ENCODE measurements around the gene FER1L5. TPM values are rescaled to one million over a fixed set of nuclear protein-coding genes. Genes with fewer than 3 reads are reported as not detected.

FER1L5 gene
- total RNA-seq (2022) (0.07 and 0.09 TPM in 2 replicates), Bru-seq, nascent RNA (percentile 11 among the genes with signal in this experiment), BruChase-seq, experiment 1, labeled RNA remaining after a 2-hour chase (percentile 8 among the genes with signal in this experiment), BruChase-seq, experiment 2, labeled RNA remaining after a 6-hour chase (percentile 8 among the genes with signal in this experiment)
- long read RNA-seq = 0 reads

DNA sequence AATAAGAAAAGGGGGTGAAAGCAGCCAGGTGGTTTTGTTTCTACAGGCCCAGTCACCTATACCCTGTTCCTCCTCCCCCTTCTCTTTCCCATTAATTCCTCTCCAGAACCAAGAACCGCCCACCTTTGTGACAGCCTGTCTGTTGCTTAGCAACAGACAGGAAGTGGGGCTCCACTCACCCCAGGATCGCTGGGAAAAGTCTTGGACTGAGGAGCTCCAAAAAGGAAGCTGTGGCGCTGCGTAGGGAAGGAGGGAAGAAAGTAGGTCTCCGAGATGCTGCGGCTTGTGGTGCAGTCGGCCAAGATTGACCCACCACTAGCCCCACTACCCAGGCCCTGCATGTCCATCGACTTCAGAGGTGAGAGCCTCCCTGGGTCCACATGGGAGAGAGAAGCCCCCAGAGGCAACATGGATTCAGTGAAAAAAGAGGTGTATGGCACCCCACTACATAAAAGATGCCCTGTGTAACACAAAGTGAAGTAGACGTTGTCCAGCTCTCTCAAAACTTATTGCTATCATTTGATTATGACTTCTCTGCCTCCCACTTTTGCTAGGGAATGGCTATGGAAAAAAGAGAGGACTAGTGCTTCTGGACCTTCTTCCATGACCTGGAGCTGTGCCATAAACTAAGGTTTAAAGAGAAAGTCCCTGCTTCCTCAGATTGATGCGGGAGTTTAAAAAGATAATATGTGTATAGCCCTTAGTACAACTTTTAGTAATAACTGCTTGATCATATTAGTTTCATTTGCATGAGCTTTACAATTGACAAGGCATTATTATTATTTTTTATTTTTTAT is at the start of gene FER1L5:
Gene FER1L5, plus strand, starts transcription at position 201 of the 797 bp plus-strand sequence. Its CDS starts 73 bp downstream, at position 274.
- no peak within 1 kb of the TSS for H3K4me3 Mint-ChIP-seq (ENCODE audit: unreplicated experiment)
- no TSS peak for BruUV-seq (replicated peaks)
- no peak within 1 kb of the TSS for H3K27ac Mint-ChIP-seq (ENCODE audit: unreplicated experiment)
- H3K4me1 ChIP-seq = no peaks in the 10 kb centered on the region
- peaks cover 6% of the 10 kb centered on the region for H3K36me3 Mint-ChIP-seq (ENCODE audit: insufficient read depth, unreplicated experiment)
- no peak for TF ChIP-seq CTCF (IDR thresholded peaks at IDR 0.05; ENCODE audit: insufficient read depth in 1 of 2, low read depth in 1 of 2, low read length in 1 of 2, severe bottlenecking in 1 of 2, unreplicated experiment in 1 of 2)
- no peaks in the 10 kb centered on the region for H3K9me3 ChIP-seq
- H3K4me1 Mint-ChIP-seq (ENCODE audit: low read depth, unreplicated experiment) = no peaks in the 10 kb centered on the region
- DNase-seq = no peak
- no peaks in the 10 kb centered on the region for H3K36me3 ChIP-seq (ENCODE audit: control insufficient read depth, insufficient read depth, low read length)
- H3K9me3 Mint-ChIP-seq (ENCODE audit: unreplicated experiment) = no peaks in the 10 kb centered on the region
- no peaks in the 10 kb centered on the region for H3K27me3 Mint-ChIP-seq (ENCODE audit: insufficient read depth, unreplicated experiment)
- no peak within 1 kb of the TSS for H3K4me3 ChIP-seq (ENCODE audit: low read depth, low read length)
- intact Hi-C loops (cut with micrococcal nuclease; ENCODE audit: unreplicated experiment) = no loop called here
- POLR2A ChIA-PET = no interaction called here
- H3K27me3 ChIP-seq (replicated peaks; ENCODE audit: control insufficient read depth, insufficient read depth, low read length) = no peaks in the 10 kb centered on the region
- CTCF ChIA-PET = no interaction called here

DNA sequence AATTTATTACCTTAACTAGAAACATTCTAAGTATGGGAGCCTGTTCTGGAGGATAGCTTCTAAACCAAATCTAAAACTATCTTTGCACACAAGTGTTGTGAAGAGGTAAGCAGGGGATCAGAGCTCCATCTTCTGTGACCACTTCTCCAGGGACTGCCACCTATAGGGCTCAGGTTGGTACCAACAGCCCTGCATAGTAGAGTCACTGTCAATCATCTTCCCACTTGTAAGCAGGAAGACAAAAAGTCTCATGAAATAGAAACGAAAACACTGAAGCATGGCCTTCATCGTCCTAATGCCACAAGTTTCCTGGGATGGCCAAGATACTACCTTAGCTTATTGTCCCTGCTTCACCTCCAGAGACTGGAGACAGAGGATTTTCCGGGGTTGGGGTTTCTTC is 48.3 kb upstream of the FER1L5 start:
- Histone ChIP-seq H3K36me3 (ENCODE audit: control insufficient read depth, insufficient read depth, low read length) (0 out of 2 replicates have a peak, but pooled peaks cover 1% of the 10 kb centered on the region), H3K4me3 (ENCODE audit: low read depth, low read length) (no peak overlapping the region), H3K9me3 (no peaks in the 10 kb centered on the region), H3K4me1 (no peaks in the 10 kb centered on the region), H3K27me3 (replicated peaks; ENCODE audit: control insufficient read depth, insufficient read depth, low read length) (no peaks in the 10 kb centered on the region)
- no peaks in the 10 kb centered on the region for H3K27me3 Mint-ChIP-seq (ENCODE audit: insufficient read depth, unreplicated experiment)
- peaks cover 40% of the 10 kb centered on the region for H3K36me3 Mint-ChIP-seq (ENCODE audit: insufficient read depth, unreplicated experiment)
- no peaks in the 10 kb centered on the region for H3K9me3 Mint-ChIP-seq (ENCODE audit: unreplicated experiment)
- DNase-seq = no peak
- intact Hi-C loops (cut with micrococcal nuclease; ENCODE audit: unreplicated experiment) = no loop called here
- H3K27ac Mint-ChIP-seq (ENCODE audit: unreplicated experiment) = no peak overlapping the region
- no peak for TF ChIP-seq CTCF (IDR thresholded peaks at IDR 0.05; ENCODE audit: insufficient read depth in 1 of 2, low read depth in 1 of 2, low read length in 1 of 2, severe bottlenecking in 1 of 2, unreplicated experiment in 1 of 2)
- BruUV-seq (replicated peaks) = no TSS peak
- POLR2A ChIA-PET = no interaction called here
- no peak overlapping the region for H3K4me3 Mint-ChIP-seq (ENCODE audit: unreplicated experiment)
- H3K4me1 Mint-ChIP-seq (ENCODE audit: low read depth, unreplicated experiment) = no peaks in the 10 kb centered on the region
- CTCF ChIA-PET = no interaction called here

- Histone ChIP-seq H3K27me3 (replicated peaks; ENCODE audit: control insufficient read depth, insufficient read depth, low read length) (no peaks in the 10 kb centered on the region), H3K4me3 (ENCODE audit: low read depth, low read length) (no peak overlapping the region), H3K4me1 (no peaks in the 10 kb centered on the region), H3K9me3 (no peaks in the 10 kb centered on the region), H3K36me3 (ENCODE audit: control insufficient read depth, insufficient read depth, low read length) (0 out of 2 replicates have a peak, but pooled peaks cover 1% of the 10 kb centered on the region)
- Mint-ChIP-seq H3K4me1 (ENCODE audit: low read depth, unreplicated experiment) (no peaks in the 10 kb centered on the region), H3K27ac (ENCODE audit: unreplicated experiment) (no peak overlapping the region), H3K4me3 (ENCODE audit: unreplicated experiment) (no peak overlapping the region), H3K27me3 (ENCODE audit: insufficient read depth, unreplicated experiment) (no peaks in the 10 kb centered on the region), H3K36me3 (ENCODE audit: insufficient read depth, unreplicated experiment) (peaks cover 41% of the 10 kb centered on the region), H3K9me3 (ENCODE audit: unreplicated experiment) (no peaks in the 10 kb centered on the region)
- ChIA-PET CTCF (no interaction called here), POLR2A (no interaction called here)
- no TSS peak for BruUV-seq (replicated peaks)
- TF ChIP-seq CTCF (IDR thresholded peaks at IDR 0.05; ENCODE audit: insufficient read depth in 1 of 2, low read depth in 1 of 2, low read length in 1 of 2, severe bottlenecking in 1 of 2, unreplicated experiment in 1 of 2) = no peak
- DNase-seq = no peak
- intact Hi-C loops (cut with micrococcal nuclease; ENCODE audit: unreplicated experiment) = no loop called here
These were observed 47.8 kb upstream of the FER1L5 start for GRCh38 chr2:96594691-96595152.

Data from Caco-2 (cell line).